Tibial nerve (tissue), 3 donors: Measurements from ENCODE around the gene NTNG1.

Source experiments
- POLR2A ChIP-seq, 2 donors: fragments of 450-650 bp; IDR thresholded peaks; one replicate each; pipeline ENCODE4 v1.6.1; 2017; ENCODE audit warnings: antibody characterized with exemption in 2 of 2, mild to moderate bottlenecking in 2 of 2, moderate library complexity in 2 of 2
- TF ChIP-seq, protein P1 (sequence below), 5 experiments: fragments of 200-600 bp in 3 of 5; fragments of 450-650 bp in 2 of 5; sonication (generic) in 3 of 5; IDR thresholded peaks; one replicate each; pipeline ENCODE4 v1.5.1; 2016 to 2019; ENCODE audit warnings: antibody characterized with exemption in 5 of 5, mild to moderate bottlenecking in 3 of 5, moderate library complexity in 2 of 5

DNA sequence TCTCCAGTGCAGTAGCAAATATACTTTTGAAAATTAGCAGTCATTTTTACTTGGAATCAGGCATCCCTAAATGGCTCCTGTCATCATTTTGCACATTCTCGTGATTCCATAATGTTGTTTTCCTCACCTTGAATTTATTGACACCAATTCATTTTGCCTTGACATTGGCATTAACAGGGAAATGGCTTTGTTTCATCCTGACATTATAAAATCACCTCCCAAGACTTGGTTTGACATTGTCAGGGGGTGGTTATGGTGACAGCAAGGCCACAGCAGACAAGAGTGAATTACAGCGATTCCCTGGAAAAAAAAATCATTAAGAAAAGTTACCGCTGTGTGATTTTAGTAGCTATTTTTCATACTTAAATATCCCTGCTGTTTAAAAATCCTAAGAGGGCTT lies 327.0 kb downstream of the NTNG1 start:
- TF ChIP-seq, protein P1, sequence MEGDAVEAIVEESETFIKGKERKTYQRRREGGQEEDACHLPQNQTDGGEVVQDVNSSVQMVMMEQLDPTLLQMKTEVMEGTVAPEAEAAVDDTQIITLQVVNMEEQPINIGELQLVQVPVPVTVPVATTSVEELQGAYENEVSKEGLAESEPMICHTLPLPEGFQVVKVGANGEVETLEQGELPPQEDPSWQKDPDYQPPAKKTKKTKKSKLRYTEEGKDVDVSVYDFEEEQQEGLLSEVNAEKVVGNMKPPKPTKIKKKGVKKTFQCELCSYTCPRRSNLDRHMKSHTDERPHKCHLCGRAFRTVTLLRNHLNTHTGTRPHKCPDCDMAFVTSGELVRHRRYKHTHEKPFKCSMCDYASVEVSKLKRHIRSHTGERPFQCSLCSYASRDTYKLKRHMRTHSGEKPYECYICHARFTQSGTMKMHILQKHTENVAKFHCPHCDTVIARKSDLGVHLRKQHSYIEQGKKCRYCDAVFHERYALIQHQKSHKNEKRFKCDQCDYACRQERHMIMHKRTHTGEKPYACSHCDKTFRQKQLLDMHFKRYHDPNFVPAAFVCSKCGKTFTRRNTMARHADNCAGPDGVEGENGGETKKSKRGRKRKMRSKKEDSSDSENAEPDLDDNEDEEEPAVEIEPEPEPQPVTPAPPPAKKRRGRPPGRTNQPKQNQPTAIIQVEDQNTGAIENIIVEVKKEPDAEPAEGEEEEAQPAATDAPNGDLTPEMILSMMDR (IDR thresholded peaks at IDR 0.05), result no peak
- no peak for TF ChIP-seq POLR2A (IDR thresholded peaks at IDR 0.05)
